ENCODE data around the gene FAM163A.
"Not testable (repeated sequence)": the region's sequence is repeated elsewhere in the genome, so short reads cannot be mapped to it uniquely, and the experiment has no call there.

Gene FAM163A

DNA sequence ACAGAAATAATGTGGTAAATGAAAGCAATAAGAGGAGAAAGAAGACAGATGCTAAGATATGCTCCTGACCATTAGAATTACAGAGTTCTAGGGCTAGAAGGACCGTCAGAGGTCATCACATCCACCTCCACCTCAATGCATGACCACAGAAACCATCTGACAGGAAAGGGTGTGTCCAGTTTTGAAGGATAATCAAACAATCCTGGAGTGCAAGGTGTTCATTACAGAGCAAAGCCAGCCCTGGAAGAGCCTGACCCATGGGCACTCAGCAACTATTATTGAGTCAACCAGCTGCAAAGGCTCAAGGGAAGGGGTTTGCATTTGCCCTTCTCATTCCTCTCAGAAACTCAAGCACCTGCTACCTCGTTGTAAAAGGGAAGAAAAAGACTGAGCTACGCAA, 88.1 kb downstream of the FAM163A start:
- Histone ChIP-seq H4K20me1 (ENCODE audit: control insufficient read depth, insufficient read depth, low read depth, low read length) (no peaks in the 10 kb centered on the region), H3K27me3 (ENCODE audit: control insufficient read depth, low read length) (peaks cover 9% of the 10 kb centered on the region), H3F3A (ENCODE audit: control insufficient read depth, insufficient read depth) (no peaks in the 10 kb centered on the region), H3K27ac (ENCODE audit: low read depth, low read length) (no peak overlapping the region), H3K4me1 (ENCODE audit: control insufficient read depth, low read length) (no peaks in the 10 kb centered on the region), H3K9me2 (replicated peaks; ENCODE audit: control insufficient read depth, low read length) (no peaks in the 10 kb centered on the region), H3K36me3 (ENCODE audit: control insufficient read depth, low read length) (no peaks in the 10 kb centered on the region), H3K4me3 (ENCODE audit: low read length) (no peak overlapping the region), H3K9me3 (ENCODE audit: control insufficient read depth, insufficient read depth, low read length) (no peaks in the 10 kb centered on the region), H3K4me2 (ENCODE audit: low read length) (no peak overlapping the region), H3K79me2 (ENCODE audit: control insufficient read depth, low read length) (no peaks in the 10 kb centered on the region)
- TF ChIP-seq, protein P1, sequence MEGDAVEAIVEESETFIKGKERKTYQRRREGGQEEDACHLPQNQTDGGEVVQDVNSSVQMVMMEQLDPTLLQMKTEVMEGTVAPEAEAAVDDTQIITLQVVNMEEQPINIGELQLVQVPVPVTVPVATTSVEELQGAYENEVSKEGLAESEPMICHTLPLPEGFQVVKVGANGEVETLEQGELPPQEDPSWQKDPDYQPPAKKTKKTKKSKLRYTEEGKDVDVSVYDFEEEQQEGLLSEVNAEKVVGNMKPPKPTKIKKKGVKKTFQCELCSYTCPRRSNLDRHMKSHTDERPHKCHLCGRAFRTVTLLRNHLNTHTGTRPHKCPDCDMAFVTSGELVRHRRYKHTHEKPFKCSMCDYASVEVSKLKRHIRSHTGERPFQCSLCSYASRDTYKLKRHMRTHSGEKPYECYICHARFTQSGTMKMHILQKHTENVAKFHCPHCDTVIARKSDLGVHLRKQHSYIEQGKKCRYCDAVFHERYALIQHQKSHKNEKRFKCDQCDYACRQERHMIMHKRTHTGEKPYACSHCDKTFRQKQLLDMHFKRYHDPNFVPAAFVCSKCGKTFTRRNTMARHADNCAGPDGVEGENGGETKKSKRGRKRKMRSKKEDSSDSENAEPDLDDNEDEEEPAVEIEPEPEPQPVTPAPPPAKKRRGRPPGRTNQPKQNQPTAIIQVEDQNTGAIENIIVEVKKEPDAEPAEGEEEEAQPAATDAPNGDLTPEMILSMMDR (IDR thresholded peaks at IDR 0.05; ENCODE audit: low read depth, low read length, poor library complexity, severe bottlenecking), result no peak
- no peak for TF ChIP-seq EZH2phosphoT487 (IDR thresholded peaks at IDR 0.05; ENCODE audit: borderline replicate concordance, low read length)

DNA sequence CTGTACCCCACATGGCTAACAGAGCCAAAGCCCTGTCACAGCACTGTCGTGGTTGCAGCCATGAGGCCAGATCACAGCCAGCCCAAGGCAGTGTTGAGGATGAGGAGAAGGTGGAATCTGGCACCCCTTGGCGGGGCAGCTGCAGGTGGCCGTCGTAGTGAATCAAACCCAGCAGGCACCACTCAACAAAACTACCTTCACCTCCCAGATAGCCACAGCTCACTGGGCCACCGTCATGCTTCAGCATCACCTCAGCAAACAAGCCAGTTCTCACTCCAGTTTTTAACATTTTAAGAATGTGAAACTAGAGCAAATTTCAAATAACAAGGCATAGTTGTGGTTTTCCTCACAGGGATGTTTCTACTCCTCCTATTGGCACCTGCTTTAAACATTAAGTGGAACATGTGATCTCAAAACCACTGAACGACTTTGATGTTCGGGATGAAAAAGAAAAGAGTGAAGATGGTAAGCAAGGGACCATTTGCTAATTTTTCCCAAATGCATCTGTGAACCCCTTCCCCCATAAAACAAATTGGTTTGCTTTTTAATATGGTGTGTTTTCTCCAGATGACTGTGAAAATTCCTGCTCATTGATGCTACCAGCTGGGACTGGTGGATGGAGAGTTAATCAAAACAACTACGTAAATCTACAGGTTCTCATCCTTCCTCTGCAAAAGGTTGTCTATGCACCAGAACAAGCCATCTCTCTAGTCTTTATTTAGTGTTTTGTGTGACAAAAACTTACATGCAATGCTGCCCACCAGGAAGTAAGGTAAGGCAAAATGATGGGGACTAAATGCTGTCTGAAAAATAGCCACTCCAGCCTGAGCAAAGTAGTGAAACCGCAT, 89.0 kb downstream of the FAM163A start:
- Histone ChIP-seq H3K9me3 (ENCODE audit: control insufficient read depth, insufficient read depth, low read length) (no peaks in the 10 kb centered on the region), H3K4me3 (ENCODE audit: low read length) (no peak overlapping the region), H3K27ac (ENCODE audit: low read depth, low read length) (no peak overlapping the region), H3F3A (ENCODE audit: control insufficient read depth, insufficient read depth) (no peaks in the 10 kb centered on the region), H3K36me3 (ENCODE audit: control insufficient read depth, low read length) (no peaks in the 10 kb centered on the region), H3K79me2 (ENCODE audit: control insufficient read depth, low read length) (no peaks in the 10 kb centered on the region), H3K9me2 (replicated peaks; ENCODE audit: control insufficient read depth, low read length) (no peaks in the 10 kb centered on the region), H4K20me1 (ENCODE audit: control insufficient read depth, insufficient read depth, low read depth, low read length) (no peaks in the 10 kb centered on the region), H3K27me3 (ENCODE audit: control insufficient read depth, low read length) (peaks cover 9% of the 10 kb centered on the region), H3K4me1 (ENCODE audit: control insufficient read depth, low read length) (no peaks in the 10 kb centered on the region), H3K4me2 (ENCODE audit: low read length) (no peak overlapping the region)
- TF ChIP-seq, protein P1 (IDR thresholded peaks at IDR 0.05; ENCODE audit: low read depth, low read length, poor library complexity, severe bottlenecking), result no peak
- no peak for TF ChIP-seq EZH2phosphoT487 (IDR thresholded peaks at IDR 0.05; ENCODE audit: borderline replicate concordance, low read length)

DNA sequence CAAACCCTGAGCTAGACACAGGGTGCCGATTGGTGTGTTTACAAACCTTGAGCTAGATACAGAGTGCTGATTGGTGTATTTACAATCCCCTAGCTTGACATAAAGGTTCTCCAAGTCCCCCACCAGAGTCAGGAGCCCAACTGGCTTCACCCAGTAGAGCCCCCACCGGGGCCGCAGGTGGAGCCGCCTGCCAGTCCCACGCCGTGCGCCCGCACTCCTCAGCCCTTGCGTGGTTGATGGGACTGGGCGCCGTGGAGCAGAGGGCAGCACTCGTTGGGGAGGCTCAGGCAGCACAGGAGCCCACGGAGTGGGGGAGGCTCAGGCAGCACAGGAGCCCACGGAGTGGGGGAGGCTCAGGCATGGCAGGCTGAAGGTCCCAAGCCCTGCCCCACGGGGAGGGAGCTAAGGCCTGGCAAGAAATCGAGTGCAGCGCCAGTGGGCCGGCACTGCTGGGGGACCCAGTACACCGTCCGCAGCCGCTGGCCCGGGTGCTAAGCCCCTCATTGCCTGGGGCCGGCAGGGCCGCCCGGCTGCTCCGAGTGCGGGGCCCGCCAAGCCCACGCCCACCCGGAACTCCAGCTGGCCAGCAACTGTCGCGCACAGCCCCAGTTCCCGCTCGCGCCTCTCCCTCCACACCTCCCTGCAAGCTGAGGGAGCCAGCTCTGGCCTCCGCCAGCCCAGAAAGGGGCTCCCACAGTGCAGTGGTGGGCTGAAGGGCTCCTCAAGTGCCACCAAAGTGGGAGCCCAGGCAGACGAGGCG, 93.8 kb downstream of the FAM163A start:
- not testable (repeated sequence) for H3K27me3 ChIP-seq (ENCODE audit: control insufficient read depth, low read length); H3K9me3 ChIP-seq (ENCODE audit: control insufficient read depth, insufficient read depth, low read length); H3K4me2 ChIP-seq (ENCODE audit: low read length); H3K4me1 ChIP-seq (ENCODE audit: control insufficient read depth, low read length); H3K27ac ChIP-seq (ENCODE audit: low read depth, low read length); H3K79me2 ChIP-seq (ENCODE audit: control insufficient read depth, low read length); H3K4me3 ChIP-seq (ENCODE audit: low read length); H4K20me1 ChIP-seq (ENCODE audit: control insufficient read depth, insufficient read depth, low read depth, low read length); H3K36me3 ChIP-seq (ENCODE audit: control insufficient read depth, low read length); H3F3A ChIP-seq (ENCODE audit: control insufficient read depth, insufficient read depth); H3K9me2 ChIP-seq (replicated peaks; ENCODE audit: control insufficient read depth, low read length)

DNA sequence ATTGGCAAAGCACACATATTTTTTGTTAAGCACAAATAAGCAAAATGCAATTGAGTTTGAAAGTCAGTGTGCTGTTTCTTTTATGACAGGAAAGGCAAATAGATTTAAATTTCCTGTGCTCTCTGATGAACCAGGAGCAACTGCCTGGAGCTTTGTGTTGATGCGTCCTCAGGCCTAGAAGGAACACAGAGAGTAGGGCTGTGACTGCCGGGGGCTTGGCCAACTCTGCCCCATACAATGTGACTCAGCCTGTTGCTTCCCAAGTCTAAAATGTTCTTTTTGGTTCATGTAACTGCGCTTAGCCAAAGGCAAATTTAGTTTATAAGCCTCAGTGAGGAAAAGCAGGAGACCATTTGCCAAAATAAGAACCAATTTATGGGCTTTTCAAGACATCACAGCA, 97.0 kb downstream of the FAM163A start:
- H3K27me3 ChIP-seq (ENCODE audit: control insufficient read depth, low read length), result no peaks in the 10 kb centered on the region
- no peaks in the 10 kb centered on the region for H3K79me2 ChIP-seq (ENCODE audit: control insufficient read depth, low read length)
- H3K9me2 ChIP-seq (replicated peaks; ENCODE audit: control insufficient read depth, low read length), result no peaks in the 10 kb centered on the region
- H3K36me3 ChIP-seq (ENCODE audit: control insufficient read depth, low read length), result peaks cover 1% of the 10 kb centered on the region; the same call in 1 of the 2 replicates
- H4K20me1 ChIP-seq (ENCODE audit: control insufficient read depth, insufficient read depth, low read depth, low read length), result no peaks in the 10 kb centered on the region
- H3K4me3 ChIP-seq (ENCODE audit: low read length), result no peak overlapping the region
- TF ChIP-seq, protein P1 (IDR thresholded peaks at IDR 0.05; ENCODE audit: low read depth, low read length, poor library complexity, severe bottlenecking), result no peak
- no peak for TF ChIP-seq EZH2phosphoT487 (IDR thresholded peaks at IDR 0.05; ENCODE audit: borderline replicate concordance, low read length)
- no peak overlapping the region for H3K4me2 ChIP-seq (ENCODE audit: low read length)
- H3K9me3 ChIP-seq (ENCODE audit: control insufficient read depth, insufficient read depth, low read length), result no peaks in the 10 kb centered on the region
- H3F3A ChIP-seq (ENCODE audit: control insufficient read depth, insufficient read depth), result no peaks in the 10 kb centered on the region
- H3K27ac ChIP-seq (ENCODE audit: low read depth, low read length), result no peak overlapping the region
- no peaks in the 10 kb centered on the region for H3K4me1 ChIP-seq (ENCODE audit: control insufficient read depth, low read length)

All from DOHH2 (cell line).